ENCODE measurements around the gene NFIX.
"Not testable (repeated sequence)": the region's sequence is repeated elsewhere in the genome, so short reads cannot be mapped to it uniquely, and the experiment has no call there.

NFIX gene

GRCh38 chr19:12994701-12995595, at the start of gene NFIX:
Gene NFIX, plus strand, starts transcription at chr19:12995475. Its CDS starts 363 bp downstream, at chr19:12995838.
- no peak for DNase-seq

DNA sequence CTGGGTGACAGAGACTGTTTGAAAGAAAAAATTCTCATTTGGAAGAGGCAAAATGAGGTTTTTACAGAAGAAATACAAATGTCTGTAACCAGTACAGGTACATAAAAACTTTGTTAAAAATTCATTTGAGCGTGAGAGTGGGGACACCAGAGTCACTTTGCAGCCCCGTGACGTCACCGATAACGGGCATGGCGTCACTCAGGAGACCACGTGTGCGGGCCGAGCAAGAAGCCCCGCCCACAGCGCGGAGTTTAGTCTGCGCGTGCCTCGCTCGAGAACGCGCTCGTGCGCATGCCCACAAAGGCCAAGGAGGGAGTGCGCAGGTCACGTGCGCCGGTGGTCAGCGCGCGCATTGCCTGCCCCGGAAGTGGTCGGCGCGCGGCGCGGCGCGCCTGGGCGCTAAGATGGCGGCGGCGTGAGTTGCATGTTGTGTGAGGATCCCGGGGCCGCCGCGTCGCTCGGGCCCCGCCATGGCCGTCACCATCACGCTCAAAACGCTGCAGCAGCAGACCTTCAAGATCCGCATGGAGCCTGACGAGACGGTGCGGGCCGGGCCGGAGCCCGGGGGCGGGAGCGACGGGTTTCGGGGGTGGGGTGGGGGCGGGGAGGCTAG, 49.7 kb upstream of the NFIX start, which contains the start of gene RAD23A:
Gene RAD23A (plus strand): TSS at position 384 of the 613 bp plus-strand sequence. CDS start 87 bp downstream, at position 471.
- peak; percentile 82 for DNase-seq

DNA sequence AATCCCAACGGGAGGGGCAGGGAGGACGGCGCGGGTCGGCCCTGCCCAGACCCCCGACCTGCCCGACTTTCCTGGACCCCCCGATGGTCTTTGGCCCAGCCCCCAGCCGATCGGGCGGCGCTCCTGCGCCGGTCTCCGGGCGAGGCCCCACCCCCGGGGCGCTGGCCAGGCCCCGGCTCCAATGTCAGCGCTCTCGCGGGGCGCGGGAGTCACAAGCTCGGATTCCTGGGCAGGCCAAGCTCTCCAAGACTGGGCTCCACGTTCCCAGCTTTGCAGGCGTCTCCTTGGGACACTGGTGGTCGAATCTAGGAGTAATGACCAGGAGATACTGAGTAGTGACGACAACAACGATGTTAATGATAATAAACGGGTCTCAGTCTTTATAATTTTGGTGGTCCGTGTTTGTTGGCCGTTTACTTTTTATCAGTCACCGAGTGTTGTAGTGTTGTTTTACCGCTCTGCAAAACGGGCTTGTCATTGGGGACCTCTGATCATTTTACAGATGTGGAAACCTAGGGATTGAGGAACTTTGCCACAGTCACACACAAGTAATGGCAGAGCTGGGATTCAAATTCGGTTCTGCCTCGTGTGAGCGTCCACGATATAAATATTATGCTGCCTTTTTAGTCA, 49.1 kb upstream of the NFIX start:
- no peak for DNase-seq

DNA sequence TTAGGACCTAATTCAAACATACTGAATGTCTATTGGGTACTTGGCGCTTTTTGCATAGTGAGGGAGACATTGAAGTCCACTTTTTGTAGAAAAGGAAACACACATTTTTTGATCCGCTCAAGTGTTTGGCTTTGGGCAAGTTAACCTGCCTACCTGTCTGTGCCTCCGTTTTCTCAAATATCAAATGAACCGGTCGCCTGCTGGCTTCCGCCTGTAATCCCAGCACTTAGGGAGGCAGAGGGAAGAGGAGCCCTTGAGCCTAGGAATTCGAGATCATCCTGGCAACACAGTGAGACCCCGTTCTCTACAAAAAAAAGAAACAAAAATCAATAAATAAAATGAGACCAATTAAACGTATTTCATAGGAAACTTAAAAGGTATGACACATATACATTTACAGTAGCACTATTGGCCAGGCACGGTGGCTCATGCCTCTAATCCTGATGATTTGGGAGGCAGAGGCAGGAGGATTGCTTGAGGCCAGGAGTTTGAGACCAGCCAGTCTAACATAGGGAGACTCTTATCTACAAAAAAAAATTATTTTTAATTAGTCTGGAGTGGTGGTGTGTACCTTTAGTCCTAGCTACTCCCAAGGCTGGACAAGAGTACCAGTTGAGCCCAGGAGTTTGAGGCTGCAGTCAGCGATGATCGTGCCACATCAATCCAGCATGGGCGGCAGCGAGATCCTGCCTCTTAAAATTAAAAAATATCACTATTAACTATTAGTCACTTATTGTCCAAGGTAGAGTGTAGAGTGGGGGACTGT, 48.4 kb upstream of the NFIX start:
- DNase-seq, result no peak

GRCh38 chr19:12947702-12948611, 47.3 kb upstream of the NFIX start:
- no peak for DNase-seq

- DNase-seq, result no peak
Measured at GRCh38 chr19:12948612-12949362, 46.5 kb upstream of the NFIX start.

DNA sequence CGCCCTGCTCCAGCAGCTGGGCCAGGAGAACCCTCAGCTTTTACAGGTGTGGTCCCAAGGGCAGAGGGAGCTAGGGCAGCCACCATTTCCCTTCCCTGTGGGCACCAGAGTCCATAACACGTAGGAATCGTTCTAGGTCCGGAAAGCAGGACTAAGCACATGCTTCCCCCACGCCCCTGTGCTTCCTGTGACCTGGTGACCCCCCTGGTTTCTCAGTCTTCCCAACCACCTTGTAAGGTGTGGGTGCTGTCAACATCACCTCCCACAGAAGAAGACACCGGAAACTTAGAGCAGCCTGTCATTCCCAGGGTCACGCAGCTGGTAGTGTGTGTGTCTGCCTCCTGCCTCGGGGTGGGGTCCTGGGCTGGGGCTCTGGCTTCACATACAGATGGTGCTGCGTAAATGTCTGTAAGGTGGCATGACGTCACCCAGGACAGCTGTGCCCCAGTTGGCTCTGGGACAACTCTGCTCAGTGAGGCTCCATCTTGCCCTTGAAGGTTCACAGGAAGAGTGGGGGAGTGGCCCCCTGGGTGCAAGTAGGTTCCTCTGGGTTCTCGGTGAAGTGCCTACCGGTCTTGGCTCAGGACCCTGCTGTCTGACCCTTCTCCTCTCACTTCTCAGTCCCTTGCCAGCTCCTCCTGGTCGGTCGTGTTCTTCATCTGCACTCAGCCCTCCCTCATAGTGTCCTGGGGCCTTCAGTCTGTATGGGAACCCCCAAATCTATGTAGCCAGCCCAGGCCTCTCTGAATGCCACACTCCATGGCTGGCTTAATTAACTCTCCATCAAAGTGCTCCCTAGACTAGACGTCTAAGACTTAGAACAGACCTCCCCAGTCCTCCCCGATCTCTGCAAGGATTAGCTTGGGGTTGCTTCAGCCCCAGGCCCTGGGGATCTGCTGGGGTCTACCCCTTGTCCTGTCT, 45.7 kb upstream of the NFIX start:
- DNase-seq, result no peak

- DNase-seq, result not testable (repeated sequence)
Measured at GRCh38 chr19:12952050-12952449, 43.2 kb upstream of the NFIX start.

DNA sequence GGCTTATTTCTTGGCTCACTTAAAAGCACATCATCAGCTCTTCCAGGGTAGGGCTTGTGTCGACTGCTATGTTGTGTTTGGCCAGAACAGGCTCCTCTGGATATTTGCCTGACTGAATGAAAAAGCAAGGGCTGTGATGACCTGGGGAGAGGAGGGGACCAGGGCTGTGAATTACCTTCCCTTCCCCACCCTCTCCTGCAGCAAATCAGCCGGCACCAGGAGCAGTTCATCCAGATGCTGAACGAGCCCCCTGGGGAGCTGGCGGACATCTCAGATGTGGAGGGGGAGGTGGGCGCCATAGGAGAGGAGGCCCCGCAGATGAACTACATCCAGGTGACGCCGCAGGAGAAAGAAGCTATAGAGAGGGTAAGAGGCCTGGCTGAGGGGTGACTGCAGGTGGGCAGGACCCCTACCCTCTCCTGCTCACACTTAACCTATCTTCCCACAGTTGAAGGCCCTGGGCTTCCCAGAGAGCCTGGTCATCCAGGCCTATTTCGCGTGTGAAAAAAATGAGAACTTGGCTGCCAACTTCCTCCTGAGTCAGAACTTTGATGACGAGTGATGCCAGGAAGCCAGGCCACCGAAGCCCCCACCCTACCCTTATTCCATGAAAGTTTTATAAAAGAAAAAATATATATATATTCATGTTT, 42.7 kb upstream of the NFIX start:
- DNase-seq, result no peak

- no peak for DNase-seq
Measured at GRCh38 chr19:12953138-12953798, 42.0 kb upstream of the NFIX start.

DNA sequence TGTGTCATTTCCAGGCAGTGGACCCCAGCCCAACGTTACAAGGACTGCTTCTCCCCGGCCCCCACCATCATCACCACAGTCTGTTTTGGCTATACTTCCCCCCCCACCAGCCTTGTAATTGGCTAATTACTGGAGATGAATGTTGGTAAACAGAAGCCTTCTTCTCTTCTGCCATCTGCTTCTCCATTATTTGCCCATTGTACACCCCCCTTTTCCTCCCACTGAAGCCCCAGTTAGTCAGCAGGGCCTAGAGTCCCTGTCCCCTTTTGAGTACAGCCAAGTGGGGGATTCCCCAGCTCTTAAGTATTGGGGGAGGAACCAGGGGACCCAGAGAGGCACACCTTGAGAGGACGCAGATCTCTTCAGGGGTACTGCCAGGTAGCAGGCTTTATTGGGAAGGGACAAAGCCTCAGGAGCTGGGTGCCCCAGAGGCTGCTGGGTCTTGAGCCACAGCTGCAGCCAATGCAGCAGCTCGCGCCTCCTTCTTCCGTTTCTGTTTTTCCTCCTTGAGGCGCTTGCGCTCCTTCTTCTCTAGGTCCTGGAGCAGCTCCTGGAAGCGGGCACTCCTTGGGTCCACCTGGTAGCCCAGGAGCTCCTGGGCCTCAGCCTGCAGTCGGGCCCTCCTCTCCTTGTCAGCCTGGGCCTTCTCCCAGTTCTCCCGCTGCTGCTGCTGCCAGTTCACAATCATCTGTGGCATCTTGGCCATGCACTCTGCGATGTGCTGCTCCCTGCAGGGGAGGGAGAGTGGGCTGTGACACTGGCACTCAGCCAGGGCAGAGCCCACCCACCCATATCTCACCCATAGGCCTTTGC, 41.3 kb upstream of the NFIX start:
- no peak for DNase-seq

- DNase-seq, result no peak
Measured at GRCh38 chr19:12954612-12954962, 40.7 kb upstream of the NFIX start.

DNA sequence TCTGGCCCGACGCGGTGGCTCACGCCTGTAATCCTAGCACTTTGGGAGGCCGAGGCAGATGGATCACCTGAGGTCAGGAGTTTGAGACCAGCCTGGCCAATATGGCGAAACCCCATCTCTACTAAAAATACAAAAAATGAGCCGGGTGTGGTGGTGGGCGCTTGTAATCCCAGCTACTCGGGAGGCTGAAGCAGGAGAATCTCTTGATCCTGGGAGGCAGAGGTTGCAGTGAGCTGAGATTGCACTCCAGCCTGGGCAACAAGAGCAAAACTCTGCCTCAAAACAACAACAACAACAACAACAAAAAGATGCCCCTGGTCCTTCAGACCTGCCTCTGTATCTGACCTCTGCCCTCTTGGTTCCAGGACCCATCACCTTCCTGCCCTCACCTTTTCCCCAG, 39.7 kb upstream of the NFIX start:
- DNase-seq, result not testable (repeated sequence)

DNA sequence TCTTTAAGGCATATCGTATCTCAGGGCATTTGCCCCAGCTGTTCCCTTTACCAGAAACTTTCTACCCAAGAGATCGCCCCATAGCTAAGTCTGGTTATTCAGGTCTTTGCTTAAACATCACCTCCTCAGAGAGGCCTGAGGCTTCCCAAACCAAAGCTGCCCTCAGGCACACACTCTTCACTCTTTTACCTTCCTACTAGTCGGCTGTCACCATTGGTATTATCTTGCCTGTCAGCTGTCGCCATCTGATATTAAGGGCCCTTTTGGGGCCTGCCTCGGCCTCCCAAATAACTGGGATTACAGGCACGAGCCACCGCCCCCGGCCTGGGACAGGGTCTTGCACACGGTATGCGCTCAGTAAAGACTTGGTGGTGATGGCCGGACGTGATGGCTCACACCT, 39.3 kb upstream of the NFIX start:
- DNase-seq, result no peak

DNA sequence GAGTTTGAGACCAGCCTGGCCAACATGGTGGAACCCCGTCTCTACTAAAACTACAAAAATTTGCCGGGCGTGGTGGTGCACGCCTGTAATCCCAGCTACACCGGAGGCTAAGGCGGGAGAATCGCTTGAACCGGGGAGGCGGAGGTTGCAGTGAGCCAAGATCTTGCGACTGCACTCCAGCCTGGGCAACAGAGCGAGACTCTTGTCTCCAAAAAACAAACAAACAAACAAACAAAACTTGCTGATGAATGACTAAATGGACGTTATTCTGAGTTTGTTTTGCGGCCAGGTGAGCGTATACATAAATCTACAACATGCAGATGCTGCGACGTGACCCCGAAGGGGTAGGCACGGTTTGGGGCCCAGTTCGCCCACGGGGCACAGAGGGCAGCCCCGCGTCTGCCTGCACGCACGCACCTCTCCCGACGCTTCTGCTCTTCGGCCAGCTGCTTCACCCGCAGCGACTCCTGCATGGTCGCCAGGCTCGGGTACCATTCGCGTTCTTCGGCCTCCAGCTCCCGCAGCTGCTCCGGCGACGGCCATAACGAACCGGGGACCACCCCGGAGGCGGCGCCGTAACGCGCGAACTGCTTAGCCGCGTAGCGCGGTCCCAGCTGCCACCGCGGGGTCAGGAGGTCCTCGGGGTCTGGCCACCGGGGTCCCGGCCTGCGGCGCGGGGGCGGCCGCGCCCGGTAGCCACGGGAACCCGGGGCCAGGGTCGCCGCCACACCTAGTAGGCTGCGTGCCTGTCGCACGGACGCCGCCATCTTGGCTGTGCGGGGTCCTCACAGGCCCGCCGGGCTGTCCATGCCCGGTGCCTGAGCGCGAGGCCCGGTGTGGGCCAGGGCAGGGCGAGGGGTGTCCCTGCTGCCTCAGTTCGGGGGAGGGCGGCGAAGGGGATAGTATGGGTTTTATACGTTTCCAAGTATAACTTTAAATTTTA, 38.6 kb upstream of the NFIX start, which contains the start of gene GADD45GIP1:
Gene GADD45GIP1 (minus strand): TSS at position 778 of the 943 bp plus-strand sequence. CDS start 11 bp downstream, at position 767.
- DNase-seq, result no peak

DNA sequence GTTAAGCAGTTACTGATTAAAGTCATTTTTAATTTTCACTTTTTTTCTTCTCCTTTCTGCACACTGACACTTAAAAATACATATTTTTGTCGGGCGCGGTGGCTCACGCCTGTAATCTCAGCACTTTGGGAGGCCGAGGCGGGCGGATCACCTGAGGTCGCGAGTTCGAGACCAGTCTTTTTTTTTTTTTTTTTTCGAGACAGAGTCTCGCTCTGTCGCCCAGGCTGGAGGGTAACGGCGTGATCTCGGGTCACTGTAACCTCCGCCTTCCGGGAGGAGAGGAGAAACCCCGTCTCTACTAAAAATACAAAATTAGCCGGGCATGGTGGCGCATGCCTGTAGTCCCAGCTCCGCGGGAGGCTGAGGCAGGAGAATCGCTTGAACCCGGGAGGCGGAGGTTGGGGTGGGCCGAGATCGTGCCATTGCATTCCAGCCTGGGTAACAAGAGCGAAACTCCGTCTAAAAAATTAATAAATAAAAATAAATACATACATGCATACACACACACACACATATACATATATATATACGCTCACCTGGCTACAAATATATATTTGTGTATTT, 37.8 kb upstream of the NFIX start:
- not testable (repeated sequence) for DNase-seq

All from NCI-H2081 treated with DMSO at 0.1 percent for 48 hours (cell line).